ENCODE results near the gene SNTG2. TPM values are rescaled to one million over a fixed set of nuclear protein-coding genes. Genes with fewer than 3 reads are reported as not detected.
A peak's percentile ranks its signal among the peaks of the same experiment; 100 is the strongest.
"Not testable (repeated sequence)": the region's sequence is repeated elsewhere in the genome, so short reads cannot be mapped to it uniquely, and the experiment has no call there.

SNTG2 gene
- 2.7 TPM for total RNA-seq

GRCh38 chr2:950080-950966 lies at the start of gene SNTG2:
SNTG2 (plus strand) TSS chr2:950849; CDS start chr2:950997, 148 bp downstream.
- DNase-seq = peak; percentile 70

- DNase-seq = no peak
These were observed 48.1 kb upstream of the SNTG2 start for GRCh38 chr2:902584-902983.

DNA sequence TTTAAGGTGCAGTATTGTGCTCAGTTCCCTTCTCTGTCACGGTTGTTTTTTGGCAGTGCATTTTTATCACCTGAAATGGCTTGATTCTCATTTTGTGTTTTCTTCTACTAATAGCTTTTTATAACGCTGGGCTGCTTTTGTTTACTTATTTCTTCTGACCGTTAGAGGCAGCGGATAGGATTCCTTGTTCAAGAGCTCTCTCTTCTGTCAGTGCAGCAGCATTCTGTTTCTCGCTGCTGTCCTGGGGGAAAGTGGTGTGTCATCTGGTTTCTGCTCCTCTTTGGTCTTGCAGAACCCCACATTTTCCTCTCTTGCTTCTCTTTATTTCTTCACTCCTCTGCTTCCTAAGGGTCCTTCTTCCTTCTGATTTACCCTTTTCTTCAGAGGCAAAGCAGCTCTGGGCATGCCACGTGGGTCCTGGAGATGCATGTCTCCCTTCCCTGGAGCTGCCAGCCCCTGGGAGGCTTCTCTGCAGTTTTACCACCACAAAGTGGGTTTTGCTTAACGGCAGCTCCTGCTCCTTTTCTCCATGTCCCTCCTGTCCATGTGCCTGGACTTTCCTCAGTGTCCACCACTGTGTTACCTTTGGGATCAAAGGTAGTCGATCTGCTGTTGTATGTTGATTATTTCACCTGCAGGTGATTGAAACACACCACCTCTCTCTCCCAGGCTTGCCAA lies 47.3 kb upstream of the SNTG2 start:
- peak; percentile 22 for DNase-seq

DNA sequence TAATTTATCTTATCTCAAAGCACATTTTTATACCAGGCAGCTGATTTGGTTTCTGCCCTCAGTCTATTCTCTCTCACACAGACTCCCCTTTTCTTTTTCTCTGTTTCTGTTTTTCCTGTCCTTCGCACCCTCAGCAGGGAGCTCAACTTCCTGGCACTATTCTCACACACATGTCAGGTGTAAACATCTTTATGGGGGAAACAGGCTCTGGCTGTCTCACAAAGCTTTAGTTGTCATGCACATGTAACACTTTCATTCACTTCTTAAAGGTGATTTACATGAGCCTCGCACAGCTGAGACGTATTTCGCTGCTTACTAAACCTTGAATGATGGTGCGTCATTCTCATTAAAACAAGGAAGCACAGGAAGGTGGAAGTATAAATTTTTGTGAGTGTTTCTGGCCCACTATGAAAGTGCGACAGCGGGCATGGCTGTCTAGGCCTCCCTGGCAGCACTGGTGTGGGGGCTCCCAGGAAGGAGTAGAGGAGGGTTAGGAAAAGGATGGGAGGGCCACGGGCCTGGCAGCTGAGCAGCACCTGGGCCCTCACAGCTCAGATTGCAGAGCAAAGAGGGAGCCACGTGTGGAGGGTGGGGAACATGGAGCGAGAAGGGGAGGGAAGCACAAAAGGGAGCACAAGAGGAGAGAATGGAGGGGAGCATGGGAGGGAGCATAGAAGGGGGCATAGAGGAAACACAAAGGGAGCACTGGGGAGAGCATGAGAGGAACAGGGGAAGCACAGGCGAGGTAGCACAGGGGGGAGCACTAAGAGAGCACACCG lies 46.2 kb upstream of the SNTG2 start:
- no peak for DNase-seq

GRCh38 chr2:905091-905832 lies 45.4 kb upstream of the SNTG2 start:
- no peak for DNase-seq

- no peak for DNase-seq
These were observed 44.9 kb upstream of the SNTG2 start for GRCh38 chr2:905833-906140.

- DNase-seq = no peak
These were observed 42.9 kb upstream of the SNTG2 start for GRCh38 chr2:907706-908105.

DNA sequence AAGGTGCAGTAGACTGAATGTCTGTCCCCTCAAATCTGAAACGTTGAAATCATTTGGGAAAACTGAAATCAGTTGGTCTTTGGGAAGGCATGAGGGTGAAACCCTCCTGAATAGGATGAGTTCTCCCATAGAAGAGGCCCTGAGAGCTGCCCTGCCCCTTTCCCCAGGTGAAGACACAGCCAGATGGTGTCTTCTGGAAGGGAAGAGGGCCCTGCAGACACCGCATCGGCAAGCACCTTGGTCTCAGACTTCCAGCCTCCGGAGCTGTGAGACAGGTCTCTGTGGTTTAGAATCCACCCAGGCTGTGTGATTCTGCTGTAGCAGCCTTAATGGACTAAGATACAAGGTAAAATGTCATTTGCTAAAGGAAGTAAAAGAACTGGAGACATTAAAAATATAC lies 42.1 kb upstream of the SNTG2 start:
- no peak for DNase-seq

GRCh38 chr2:909764-910379 lies 40.8 kb upstream of the SNTG2 start:
- not testable (repeated sequence) for DNase-seq

GRCh38 chr2:910698-911097 lies 40.0 kb upstream of the SNTG2 start:
- DNase-seq = no peak

DNA sequence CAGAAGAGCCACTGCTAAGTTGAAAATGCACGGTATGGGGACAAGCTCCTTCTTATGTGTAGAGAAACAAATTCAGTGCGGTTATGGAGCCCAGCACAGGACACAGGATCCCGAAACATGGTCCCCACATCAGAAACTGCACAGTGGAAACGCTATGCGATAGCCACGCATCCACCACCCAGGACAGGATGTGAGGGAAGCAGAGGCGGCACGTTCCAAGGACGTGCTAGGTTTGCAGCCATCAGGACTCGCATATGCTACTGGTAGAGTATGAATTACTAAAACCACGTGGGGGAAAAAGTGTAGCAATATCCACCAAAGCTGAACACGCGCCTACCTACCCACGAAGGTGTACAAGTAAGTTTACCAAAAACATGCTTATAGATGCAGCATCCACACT lies 34.7 kb upstream of the SNTG2 start:
- DNase-seq = no peak

- no peak for DNase-seq
These were observed 33.7 kb upstream of the SNTG2 start for GRCh38 chr2:916935-917334.

GRCh38 chr2:919672-920071 lies 31.0 kb upstream of the SNTG2 start:
- no peak for DNase-seq

DNA sequence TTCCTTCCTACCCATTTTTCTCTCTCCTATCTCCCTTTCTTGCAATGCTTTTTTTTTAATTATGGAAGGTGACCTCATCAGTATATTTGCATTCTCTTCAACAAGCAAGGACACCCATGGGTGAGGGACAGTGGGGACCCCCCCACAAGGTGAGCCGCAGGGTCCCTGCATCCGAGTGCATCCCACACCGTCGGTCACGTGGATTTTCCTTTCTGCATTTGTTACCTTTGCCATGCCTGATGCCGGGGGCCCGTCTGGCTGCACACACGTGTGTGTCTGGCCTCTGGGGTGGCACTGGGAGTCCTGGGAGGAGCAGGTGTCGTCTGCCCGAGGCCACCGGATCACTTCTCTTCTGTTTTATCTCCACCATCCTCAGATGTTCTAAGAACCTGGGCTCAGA lies 30.1 kb upstream of the SNTG2 start:
- DNase-seq = no peak

GRCh38 chr2:920999-921398 lies 29.6 kb upstream of the SNTG2 start:
- no peak for DNase-seq

DNA sequence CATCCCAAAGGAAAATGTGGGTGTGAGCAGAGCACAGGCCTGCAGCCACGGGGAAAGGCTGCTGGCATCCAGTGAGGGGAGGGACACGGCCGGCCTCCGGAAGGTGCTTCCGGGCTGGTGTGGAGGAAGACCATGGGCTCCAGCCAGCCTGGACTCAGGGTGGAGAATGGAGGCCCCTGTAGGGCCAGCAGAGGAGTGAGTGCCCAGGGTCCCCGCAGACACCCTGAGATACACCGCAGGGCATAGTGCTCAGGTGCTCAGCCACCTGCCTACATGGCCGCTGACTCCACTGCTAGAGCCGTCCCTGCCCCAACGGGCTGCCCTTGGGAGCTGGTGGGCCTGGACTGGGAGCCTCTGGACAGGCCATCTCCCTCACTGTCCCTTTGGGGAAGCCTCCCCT lies 28.5 kb upstream of the SNTG2 start:
- no peak for DNase-seq

GRCh38 chr2:923832-924601 lies 26.6 kb upstream of the SNTG2 start:
- no peak for DNase-seq

DNA sequence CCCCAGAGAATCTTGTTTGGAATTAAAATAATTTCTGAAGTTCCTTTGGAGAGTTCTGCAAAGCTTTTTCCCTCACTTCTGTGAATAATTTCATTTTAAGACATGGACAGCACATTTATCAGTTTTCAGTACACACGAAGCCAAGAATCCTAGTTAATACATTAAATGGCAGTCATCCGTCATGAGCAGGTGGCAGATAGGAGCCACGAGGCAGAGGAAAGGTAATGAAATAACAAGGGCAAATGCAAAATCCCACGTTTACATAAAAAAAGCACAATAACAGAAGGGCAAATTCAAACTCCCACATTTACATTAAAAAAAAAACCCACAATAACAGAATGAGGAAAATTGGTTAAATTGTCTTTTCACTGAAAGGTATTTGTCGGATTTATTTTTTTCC lies 25.9 kb upstream of the SNTG2 start:
- DNase-seq = no peak

DNA sequence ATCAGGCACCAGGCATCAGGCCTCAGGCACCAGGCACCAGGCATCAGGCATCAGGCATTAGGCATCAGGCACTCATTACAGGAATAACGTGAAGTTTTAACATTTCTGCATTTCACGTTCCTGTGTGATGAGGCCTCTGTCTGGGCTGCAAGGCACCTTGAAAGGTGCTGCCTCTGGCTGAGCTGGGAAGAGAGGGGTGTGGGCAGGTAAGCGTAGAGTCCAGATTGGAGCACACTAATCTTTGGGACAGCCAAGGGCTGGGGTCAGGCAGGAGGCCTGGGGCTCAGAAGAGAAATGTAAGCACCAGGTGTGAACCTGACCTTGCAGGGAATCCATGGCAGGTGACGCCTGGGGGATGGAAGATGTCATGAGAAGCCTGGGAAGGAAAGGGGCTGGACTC lies 25.3 kb upstream of the SNTG2 start:
- no peak for DNase-seq

- no peak for DNase-seq
These were observed 24.9 kb upstream of the SNTG2 start for GRCh38 chr2:925711-926110.

DNA sequence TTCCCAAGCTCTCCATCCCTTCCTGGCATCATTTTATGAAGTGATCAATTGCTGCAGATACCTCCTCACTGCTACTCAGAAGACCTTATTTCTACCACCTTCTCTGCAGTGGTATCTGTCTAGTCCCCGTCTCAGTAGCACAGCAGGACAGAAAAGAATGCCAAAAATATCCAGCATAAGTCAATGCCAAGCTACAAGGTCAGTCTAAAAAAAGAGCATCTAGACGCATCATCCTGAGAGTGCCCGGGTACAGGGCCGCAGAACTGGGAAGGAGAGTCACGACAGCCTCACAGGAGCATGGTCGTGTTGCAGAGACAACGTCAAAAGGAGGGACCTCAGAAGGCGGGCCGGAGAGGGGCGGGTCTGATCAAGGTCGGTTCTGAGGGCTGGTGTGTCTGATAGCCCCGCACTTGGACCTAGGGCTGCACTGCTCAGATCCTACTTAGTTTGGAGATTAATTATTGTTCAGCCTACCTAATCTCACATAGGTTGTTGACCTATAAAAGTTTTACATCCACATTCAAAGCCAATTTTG lies 24.3 kb upstream of the SNTG2 start:
- no peak for DNase-seq
